ENCODE measurements around the gene SH3BGRL3. TPM values are rescaled to one million over a fixed set of nuclear protein-coding genes. Genes with fewer than 3 reads are reported as not detected.
"Not testable (repeated sequence)": the region's sequence is repeated elsewhere in the genome, so short reads cannot be mapped to it uniquely, and the experiment has no call there.

The SH3BGRL3 gene
- 7.4 and 12.5 TPM in 2 replicates for total RNA-seq (2014; rRNA removed; shearing (Covaris generic); ENCODE audit: low replicate concordance)

- in situ Hi-C loops (cut with HindIII; ENCODE audit: low pct_unique_long_range_greater_than_20kb, low sequenced_read_pairs) = no loop called here
- DNase-seq (ENCODE audit: low read depth) = peak; percentile 89
Observed at GRCh38 chr1:26279456-26280332, at the start of gene SH3BGRL3. TSS of gene SH3BGRL3 (plus strand) at chr1:26280086. CDS start at chr1:26280156, 70 bp downstream.

GRCh38 chr1:26230682-26231081, 49.2 kb upstream of the SH3BGRL3 start:
- DNase-seq (ENCODE audit: low read depth) = not testable (repeated sequence)
- in situ Hi-C loops (cut with HindIII; ENCODE audit: low pct_unique_long_range_greater_than_20kb, low sequenced_read_pairs) = loop anchor here (10.0 kb wide), 1 partner anchor 126 kb away; no protein-coding TSS in a partner anchor

- peak; percentile 98 for DNase-seq (ENCODE audit: low read depth)
- in situ Hi-C loops (cut with HindIII; ENCODE audit: low pct_unique_long_range_greater_than_20kb, low sequenced_read_pairs) = loop anchor here (10.0 kb wide), 1 partner anchor 129 kb away; no protein-coding TSS in a partner anchor
Observed at GRCh38 chr1:26233903-26234643, 45.8 kb upstream of the SH3BGRL3 start, which contains the start of gene CEP85. TSS of gene CEP85 (plus strand) at chr1:26234200. CDS start at chr1:26239784, 5,584 bp downstream.

GRCh38 chr1:26234644-26235370, 45.1 kb upstream of the SH3BGRL3 start:
- peak; percentile 46 for DNase-seq (ENCODE audit: low read depth)
- in situ Hi-C loops (cut with HindIII; ENCODE audit: low pct_unique_long_range_greater_than_20kb, low sequenced_read_pairs) = loop anchor here (10.0 kb wide), 1 partner anchor 130 kb away; no protein-coding TSS in a partner anchor

- peak; percentile 56 for DNase-seq (ENCODE audit: low read depth)
- in situ Hi-C loops (cut with HindIII; ENCODE audit: low pct_unique_long_range_greater_than_20kb, low sequenced_read_pairs) = loop anchor here (10.0 kb wide), 1 partner anchor 133 kb away; no protein-coding TSS in a partner anchor
Observed at GRCh38 chr1:26237230-26237966, 42.5 kb upstream of the SH3BGRL3 start.

GRCh38 chr1:26239936-26240335, 40.0 kb upstream of the SH3BGRL3 start:
- DNase-seq (ENCODE audit: low read depth) = peak; percentile 34
- in situ Hi-C loops (cut with HindIII; ENCODE audit: low pct_unique_long_range_greater_than_20kb, low sequenced_read_pairs) = loop anchor here (10.0 kb wide), 1 partner anchor 135 kb away; no protein-coding TSS in a partner anchor

- no peak for DNase-seq (ENCODE audit: low read depth)
- in situ Hi-C loops (cut with HindIII; ENCODE audit: low pct_unique_long_range_greater_than_20kb, low sequenced_read_pairs) = no loop called here
Observed at GRCh38 chr1:26252718-26253117, 27.2 kb upstream of the SH3BGRL3 start.

GRCh38 chr1:26254404-26254803, 25.5 kb upstream of the SH3BGRL3 start:
- no peak for DNase-seq (ENCODE audit: low read depth)
- in situ Hi-C loops (cut with HindIII; ENCODE audit: low pct_unique_long_range_greater_than_20kb, low sequenced_read_pairs) = no loop called here

- DNase-seq (ENCODE audit: low read depth) = no peak
- in situ Hi-C loops (cut with HindIII; ENCODE audit: low pct_unique_long_range_greater_than_20kb, low sequenced_read_pairs) = no loop called here
Observed at GRCh38 chr1:26257222-26257621, 22.7 kb upstream of the SH3BGRL3 start.

- no peak for DNase-seq (ENCODE audit: low read depth)
- in situ Hi-C loops (cut with HindIII; ENCODE audit: low pct_unique_long_range_greater_than_20kb, low sequenced_read_pairs) = no loop called here
Observed at GRCh38 chr1:26259005-26259404, 20.9 kb upstream of the SH3BGRL3 start.

- in situ Hi-C loops (cut with HindIII; ENCODE audit: low pct_unique_long_range_greater_than_20kb, low sequenced_read_pairs) = no loop called here
- DNase-seq (ENCODE audit: low read depth) = no peak
Observed at GRCh38 chr1:26259578-26259977, 20.3 kb upstream of the SH3BGRL3 start.

GRCh38 chr1:26263212-26263611, 16.7 kb upstream of the SH3BGRL3 start:
- in situ Hi-C loops (cut with HindIII; ENCODE audit: low pct_unique_long_range_greater_than_20kb, low sequenced_read_pairs) = no loop called here
- no peak for DNase-seq (ENCODE audit: low read depth)

- in situ Hi-C loops (cut with HindIII; ENCODE audit: low pct_unique_long_range_greater_than_20kb, low sequenced_read_pairs) = no loop called here
- no peak for DNase-seq (ENCODE audit: low read depth)
Observed at GRCh38 chr1:26265405-26265804, 14.5 kb upstream of the SH3BGRL3 start.

- in situ Hi-C loops (cut with HindIII; ENCODE audit: low pct_unique_long_range_greater_than_20kb, low sequenced_read_pairs) = no loop called here
- no peak for DNase-seq (ENCODE audit: low read depth)
Observed at GRCh38 chr1:26268290-26269197, 11.3 kb upstream of the SH3BGRL3 start.

GRCh38 chr1:26269198-26269550, 10.7 kb upstream of the SH3BGRL3 start:
- in situ Hi-C loops (cut with HindIII; ENCODE audit: low pct_unique_long_range_greater_than_20kb, low sequenced_read_pairs) = no loop called here
- no peak for DNase-seq (ENCODE audit: low read depth)

- in situ Hi-C loops (cut with HindIII; ENCODE audit: low pct_unique_long_range_greater_than_20kb, low sequenced_read_pairs) = no loop called here
- no peak for DNase-seq (ENCODE audit: low read depth)
Observed at GRCh38 chr1:26274801-26275425, 5.0 kb upstream of the SH3BGRL3 start.

Data from Caki2 (cell line).